ENCODE measurements around the gene GSS. TPM values are rescaled to one million over a fixed set of nuclear protein-coding genes. Genes with fewer than 3 reads are reported as not detected.

Gene GSS
- total RNA-seq, 2 donors from 2014 or later = 23.2 to 25.5 TPM

DNA sequence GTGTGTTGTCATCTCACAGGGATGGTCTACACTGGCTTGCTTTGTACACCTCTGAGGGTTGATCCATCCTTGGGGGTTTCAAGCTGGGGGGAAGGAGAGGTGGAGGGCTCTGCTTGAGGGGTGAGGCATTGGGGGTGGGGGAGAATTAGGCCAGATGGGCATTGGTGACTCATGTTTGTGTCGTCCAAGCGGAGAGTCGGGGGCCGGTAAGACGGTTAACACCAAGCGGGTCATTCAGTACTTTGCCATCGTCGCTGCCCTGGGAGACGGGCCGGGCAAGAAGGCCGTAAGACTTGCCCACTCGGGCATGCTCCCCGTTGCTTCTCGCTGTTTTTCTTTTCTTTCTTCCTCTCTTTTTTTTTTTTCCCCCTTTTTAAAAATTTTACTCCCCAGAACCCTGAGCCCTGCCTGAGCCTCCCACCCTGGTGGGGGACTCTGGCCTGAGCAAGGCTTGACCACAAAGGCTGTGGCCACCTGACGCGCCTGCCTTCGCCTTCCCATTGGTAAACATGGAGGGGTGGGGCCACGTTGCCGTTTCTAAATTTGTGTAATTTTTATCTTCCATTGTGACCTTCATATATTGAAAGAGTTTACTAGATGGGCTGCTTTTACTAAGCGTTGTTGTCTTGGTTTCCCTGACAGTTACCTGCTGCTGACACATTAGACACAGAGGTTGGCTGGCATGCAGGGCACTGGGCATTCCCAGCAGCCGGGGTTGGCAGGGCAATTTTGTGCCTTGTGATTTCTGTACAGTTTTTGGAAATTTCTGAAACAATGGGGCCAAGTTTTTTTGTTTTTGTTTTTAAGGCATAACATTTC is 26.9 kb upstream of the GSS start:
- intact Hi-C loops (cut with DNase I) = no loop called here
- no peak for DNase-seq (ENCODE audit: low spot score)

- intact Hi-C loops (cut with DNase I) = no loop called here
- DNase-seq (ENCODE audit: low spot score) = no peak
These were observed 25.1 kb upstream of the GSS start for GRCh38 chr20:34980543-34981233.

GRCh38 chr20:34979366-34980153 is 24.0 kb upstream of the GSS start:
- intact Hi-C loops (cut with DNase I) = no loop called here
- DNase-seq (ENCODE audit: low spot score) = no peak

DNA sequence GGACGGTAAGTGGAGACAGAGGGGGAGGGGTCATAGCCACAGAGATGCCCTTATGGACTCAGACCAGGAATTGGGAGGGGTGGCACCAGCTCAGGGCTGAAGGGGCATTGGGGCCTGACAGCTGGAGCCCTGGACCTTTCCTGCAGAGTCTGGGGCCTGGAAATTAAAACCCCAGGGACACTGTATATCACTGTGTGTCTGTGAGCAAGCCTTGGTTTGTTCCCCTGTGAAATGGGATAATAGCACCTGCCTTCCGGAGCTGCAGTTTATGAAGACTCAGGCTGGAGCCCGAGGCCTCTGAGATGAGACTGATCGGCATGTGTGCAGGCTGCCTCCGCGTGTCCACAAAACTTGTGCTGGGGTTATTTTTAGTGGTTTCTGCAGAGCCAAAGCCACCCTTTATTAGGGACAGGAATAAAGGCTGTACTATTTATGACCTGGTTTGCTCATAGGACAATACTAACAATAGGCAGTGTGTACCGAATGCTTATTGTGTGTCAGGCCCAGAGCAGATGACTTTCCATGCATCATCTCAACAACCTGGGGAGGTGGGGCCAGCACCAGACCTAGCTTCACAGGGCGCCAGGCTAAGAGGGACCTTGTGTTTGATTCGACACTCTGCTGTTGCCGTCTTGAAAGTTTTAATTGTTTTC is 22.6 kb upstream of the GSS start:
- no peak for DNase-seq (ENCODE audit: low spot score)
- intact Hi-C loops (cut with DNase I) = no loop called here

DNA sequence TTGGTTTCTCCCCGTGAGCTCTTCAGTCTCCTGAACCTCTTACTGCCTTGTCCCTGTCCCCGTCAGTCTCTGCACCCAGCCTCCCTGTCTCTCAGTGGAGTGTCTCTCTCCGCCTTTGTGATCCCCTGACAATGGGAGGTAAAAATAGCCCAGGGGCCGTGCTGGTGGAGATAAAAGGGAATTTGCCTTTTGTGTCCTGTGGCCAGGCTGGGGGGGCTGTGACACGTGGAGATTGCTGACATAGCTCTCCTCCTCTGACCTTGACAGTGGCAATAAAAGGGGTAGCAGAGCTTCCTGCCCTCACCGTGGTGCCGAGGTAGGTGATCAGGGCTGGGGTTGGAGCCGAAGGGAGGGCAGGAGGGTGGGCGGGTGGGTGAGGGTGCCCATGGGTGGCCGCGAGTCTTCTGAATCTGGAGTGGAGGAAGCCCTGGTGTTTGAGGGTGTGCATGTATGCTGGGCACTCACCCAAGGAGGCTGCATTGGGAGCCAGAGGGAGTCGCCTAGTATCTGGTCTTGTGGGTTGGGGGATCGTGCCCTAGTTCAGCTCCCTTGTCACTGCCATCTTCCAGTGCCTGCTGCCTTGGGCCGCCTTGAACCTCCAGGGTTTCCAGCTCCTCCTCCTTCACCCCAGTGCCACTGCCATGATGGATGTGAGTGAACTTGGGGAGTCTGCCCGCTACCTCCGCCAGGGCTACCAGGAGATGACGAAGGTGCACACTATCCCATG is 21.9 kb upstream of the GSS start:
- no peak for DNase-seq (ENCODE audit: low spot score)
- intact Hi-C loops (cut with DNase I) = no loop called here

DNA sequence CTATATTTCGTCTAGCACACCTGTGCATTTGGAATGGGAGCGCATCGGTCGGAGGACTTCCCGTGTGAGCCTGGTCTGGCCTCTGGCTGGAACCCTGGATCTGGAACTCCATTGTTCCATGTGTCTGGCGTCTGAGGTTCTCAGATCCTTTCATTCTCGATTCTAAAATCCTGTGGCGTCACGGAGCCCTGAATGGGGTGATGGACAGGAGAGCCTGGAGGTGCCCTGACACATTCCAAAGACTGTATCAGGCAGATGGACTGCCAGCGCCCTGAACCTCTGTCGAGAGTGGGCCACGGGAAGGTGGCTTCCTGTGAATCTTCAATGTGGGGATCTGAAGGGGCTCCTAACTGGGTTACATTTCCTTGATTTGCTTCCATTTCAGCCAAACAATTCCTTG is 20.7 kb upstream of the GSS start:
- DNase-seq (ENCODE audit: low spot score) = no peak
- intact Hi-C loops (cut with DNase I) = no loop called here

GRCh38 chr20:34974246-34974645 is 18.6 kb upstream of the GSS start:
- intact Hi-C loops (cut with DNase I) = no loop called here
- DNase-seq (ENCODE audit: low spot score) = peak; percentile 9

GRCh38 chr20:34971561-34972235 is 16.1 kb upstream of the GSS start:
- intact Hi-C loops (cut with DNase I) = no loop called here
- DNase-seq (ENCODE audit: low spot score) = peak; percentile 26

DNA sequence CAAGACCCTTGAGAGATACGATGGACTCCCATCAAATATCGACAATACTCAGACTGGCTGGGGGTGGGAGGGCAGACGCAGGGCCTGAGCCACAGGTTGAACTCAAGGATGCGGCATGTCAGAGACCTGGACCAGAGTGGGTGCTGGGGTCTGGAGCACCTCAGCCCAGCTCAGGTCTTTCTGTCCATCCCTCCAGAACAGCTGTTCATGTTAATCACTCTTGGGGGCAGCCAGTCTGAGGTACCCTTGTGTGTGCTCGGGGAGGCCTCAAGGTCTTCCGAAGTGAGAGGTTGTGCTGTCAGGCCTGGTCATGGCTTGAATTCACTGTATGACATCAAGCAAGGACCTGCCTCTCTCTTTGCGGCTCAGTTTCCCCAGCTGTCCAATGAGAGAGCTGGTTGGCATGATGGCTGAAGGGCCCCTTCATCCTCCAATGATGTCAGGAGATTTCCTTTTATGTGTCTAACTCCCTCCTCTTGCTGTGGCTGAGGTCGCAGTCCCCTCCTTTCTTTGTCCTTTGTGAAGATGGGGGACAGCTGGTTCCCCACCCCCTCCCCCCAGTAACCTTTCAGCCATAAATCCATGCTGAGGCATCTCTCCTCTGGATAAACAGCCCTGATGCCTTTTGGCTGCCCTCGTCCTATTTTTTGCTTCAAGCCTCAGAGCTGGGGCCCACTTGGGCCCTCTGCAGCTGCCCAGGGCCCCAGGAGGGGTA is 15.4 kb upstream of the GSS start:
- intact Hi-C loops (cut with DNase I) = no loop called here
- DNase-seq (ENCODE audit: low spot score) = peak; percentile 52

- intact Hi-C loops (cut with DNase I) = no loop called here
- peak; percentile 74 for DNase-seq (ENCODE audit: low spot score)
These were observed 14.7 kb upstream of the GSS start for GRCh38 chr20:34970193-34970840.

DNA sequence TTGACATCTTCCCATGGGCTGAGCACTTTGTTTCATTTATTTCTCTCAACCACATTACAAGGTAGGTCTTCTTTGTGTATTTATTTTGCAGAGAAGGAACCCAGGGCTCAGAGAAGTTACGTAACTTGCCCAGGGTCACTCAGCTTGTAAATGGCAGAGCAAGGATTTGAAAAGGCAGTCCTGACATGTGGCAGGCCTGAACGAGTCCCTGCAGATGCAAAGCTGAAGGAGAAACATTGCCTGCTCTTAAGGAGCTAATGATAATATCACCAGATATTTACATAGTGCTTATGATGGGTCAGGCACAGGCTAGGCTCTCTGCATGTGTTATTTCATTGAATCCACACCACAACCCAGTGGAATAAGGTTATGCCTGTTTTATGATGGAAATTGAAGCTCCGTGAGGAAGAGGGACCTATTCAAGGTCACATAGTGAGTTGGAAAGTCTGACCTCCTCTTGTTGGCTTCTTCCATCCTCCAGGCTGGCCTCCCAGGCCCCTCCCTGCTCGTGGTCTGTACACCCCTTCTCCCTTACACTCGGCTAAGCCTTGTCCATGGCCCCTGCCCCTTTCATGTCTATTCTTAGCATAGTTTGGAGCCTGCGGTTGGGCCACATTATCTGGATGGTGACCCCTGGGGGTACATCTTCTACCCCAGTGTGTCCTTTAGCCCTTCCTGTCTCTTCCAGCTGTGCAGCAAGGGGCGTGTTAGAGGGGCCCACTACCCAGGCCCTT is 12.6 kb upstream of the GSS start:
- intact Hi-C loops (cut with DNase I) = loop anchor here in 1 of 2 donors (10.0 kb wide), 1 partner anchor 393 kb away; no protein-coding TSS in a partner anchor
- no peak for DNase-seq (ENCODE audit: low spot score)

DNA sequence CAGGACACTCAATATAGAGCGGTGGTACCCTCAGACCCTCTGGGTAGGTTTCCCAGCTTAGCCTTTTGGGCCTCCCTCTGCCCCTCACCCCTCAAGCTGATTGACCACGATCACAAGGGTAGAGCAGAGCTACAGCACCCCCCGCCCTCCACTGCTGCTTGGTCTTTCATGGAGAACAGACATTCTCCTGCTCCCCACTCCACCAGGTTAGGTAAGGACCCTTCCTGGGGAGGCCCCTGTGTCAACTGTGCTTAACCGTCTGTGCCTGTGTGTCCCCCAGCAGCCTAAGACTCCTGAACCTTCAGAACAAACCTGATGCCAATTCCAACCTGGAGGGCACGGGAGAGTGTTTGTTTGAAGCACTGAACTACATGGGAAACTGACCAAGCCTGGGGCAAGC is 11.8 kb upstream of the GSS start:
- no peak for DNase-seq (ENCODE audit: low spot score)
- intact Hi-C loops (cut with DNase I) = loop anchor here in 1 of 2 donors (10.0 kb wide), 1 partner anchor 393 kb away; no protein-coding TSS in a partner anchor

GRCh38 chr20:34965051-34965450 is 9.4 kb upstream of the GSS start:
- DNase-seq (ENCODE audit: low spot score) = no peak
- intact Hi-C loops (cut with DNase I) = loop anchor here in 1 of 2 donors (10.0 kb wide), 1 partner anchor 390 kb away; no protein-coding TSS in a partner anchor

GRCh38 chr20:34964486-34964885 is 8.9 kb upstream of the GSS start:
- intact Hi-C loops (cut with DNase I) = loop anchor here in 1 of 2 donors (10.0 kb wide), 1 partner anchor 390 kb away; no protein-coding TSS in a partner anchor

DNA sequence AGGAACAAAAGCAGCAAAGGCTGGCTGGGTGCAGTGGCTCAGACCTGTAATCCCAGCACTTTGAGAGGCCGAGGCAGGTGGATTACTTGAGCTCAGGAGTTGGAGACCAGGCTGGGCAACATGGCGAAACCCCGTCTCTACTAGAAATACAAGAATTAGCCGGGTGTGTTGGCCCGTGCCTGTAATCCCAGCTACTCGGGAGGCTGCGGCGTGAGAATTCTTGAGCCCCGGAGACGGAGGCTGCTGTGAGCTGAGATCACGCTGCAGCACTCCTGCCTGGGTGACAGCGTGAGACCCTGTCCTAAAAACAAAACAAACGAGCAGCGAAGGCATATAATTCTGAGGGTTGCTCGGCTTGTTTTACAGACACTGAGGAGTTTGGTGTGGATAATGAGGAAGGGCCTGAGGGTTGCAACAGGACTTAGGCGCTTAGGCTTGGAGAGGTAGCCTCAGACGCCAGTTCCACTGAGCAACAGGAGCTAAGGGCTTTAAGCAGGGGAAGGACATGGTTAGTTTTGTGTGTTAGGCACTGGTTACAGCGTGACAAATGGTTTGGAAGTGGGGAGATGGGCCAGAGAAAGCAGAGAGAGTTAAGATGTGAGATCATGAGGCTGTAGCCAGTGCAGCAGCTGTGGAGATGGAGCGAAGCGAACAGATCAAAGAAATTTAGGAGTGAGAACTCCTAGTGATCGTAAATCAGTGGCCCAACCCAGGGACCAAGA is 1.3 kb upstream of the GSS start:
- DNase-seq (ENCODE audit: low spot score) = no peak
- intact Hi-C loops (cut with DNase I) = no loop called here

More at GRCh38 chr20:34964486-34964885, 8.9 kb upstream of the GSS start:
- DNase-seq (ENCODE audit: low spot score) = no peak

- no peak for DNase-seq (ENCODE audit: low spot score)
These were observed 444 bp upstream of the GSS start for GRCh38 chr20:34956041-34956458.

More at GRCh38 chr20:34956041-34956458, 444 bp upstream of the GSS start:
- intact Hi-C loops (cut with DNase I) = no loop called here
